CD4-positive, alpha-beta T cell (primary cell): Measurements from ENCODE around the gene CDH13. TPM values are rescaled to one million over a fixed set of nuclear protein-coding genes. Genes with fewer than 3 reads are reported as not detected.

Experiments used
- ATAC-seq: fragments of 200-7000 bp; cut with Tn5 transposase; one replicate; pipeline ENCODE4 v1.10.0; 2022; ENCODE audit warnings: mild to moderate bottlenecking; ENCODE audit not compliant: poor library complexity
- CTCF ChIA-PET: fragments of 350-600 bp; sonication (Branson Sonifier 250); formaldehyde crosslinking; loops from one replicate; lab custom pipeline; 2021; ENCODE audit warnings: antibody characterized with exemption, inconsistent platforms; lab: Charles Lee
- POLR2A ChIA-PET: fragments of 350-600 bp; sonication (Branson Sonifier 250); formaldehyde crosslinking; loops from one replicate; lab custom pipeline; 2021; ENCODE audit warnings: antibody characterized with exemption, inconsistent platforms; lab: Charles Lee
- DNase-seq, 14 experiments: peaks; one replicate each; pipeline ENCODE4 v3.0.0-alpha.2; 2013 to 2020; ENCODE audit warnings: mixed read lengths in 2 of 14
- H3K27ac ChIP-seq, 2 donors: one replicate each; pipeline versions ENCODE4 v1.5.1 to v1.7.0; 2013; ENCODE audit warnings: low read length in 2 of 2, low read depth in 1 of 2, mild to moderate bottlenecking in 1 of 2
- H3K27me3 ChIP-seq, 2 experiments: 1 replicate in 1 of 2; 2 replicates in 1 of 2; pipeline versions ENCODE4 v1.6.1 to v1.7.0; 2013; ENCODE audit warnings: low read length in 2 of 2, control low read depth in 1 of 2, mild to moderate bottlenecking in 1 of 2, moderate library complexity in 1 of 2; ENCODE audit not compliant: insufficient read depth in 2 of 2, control insufficient read depth in 1 of 2
- H3K36me3 ChIP-seq: one replicate; pipeline ENCODE4 v1.6.1; 2013; ENCODE audit warnings: low read length, control low read depth; ENCODE audit not compliant: insufficient read depth
- H3K4me1 ChIP-seq: one replicate; pipeline ENCODE4 v1.6.1; 2013; ENCODE audit warnings: low read length, control low read depth; ENCODE audit not compliant: insufficient read depth
- H3K4me3 ChIP-seq: one replicate; pipeline ENCODE4 v1.5.1; 2013; ENCODE audit warnings: mild to moderate bottlenecking, low read length, moderate library complexity
- H3K9me3 ChIP-seq, 2 experiments: 1 replicate in 1 of 2; 2 replicates in 1 of 2; pipeline versions ENCODE4 v1.6.1 to v1.7.0; 2013; ENCODE audit warnings: low read length in 2 of 2, mild to moderate bottlenecking in 2 of 2, control low read depth in 1 of 2, moderate library complexity in 1 of 2; ENCODE audit not compliant: control insufficient read depth in 1 of 2, insufficient read depth in 1 of 2
- H3K27ac Mint-ChIP-seq: one replicate; pipeline ENCODE4 v1.8.0; 2020; ENCODE audit warnings: mixed read lengths
- H3K27me3 Mint-ChIP-seq: one replicate; pipeline ENCODE4 v1.8.0; 2021; ENCODE audit warnings: mixed read lengths
- H3K36me3 Mint-ChIP-seq: one replicate; pipeline ENCODE4 v1.8.0; 2021; ENCODE audit warnings: low read depth, mixed read lengths
- H3K4me1 Mint-ChIP-seq: one replicate; pipeline ENCODE4 v1.8.0; 2021; ENCODE audit warnings: low read depth, mixed read lengths
- H3K4me3 Mint-ChIP-seq: one replicate; pipeline ENCODE4 v1.8.0; 2020; ENCODE audit warnings: mild to moderate bottlenecking, mixed read lengths
- H3K9me3 Mint-ChIP-seq: one replicate; pipeline ENCODE4 v1.8.0; 2020; ENCODE audit warnings: mixed read lengths
- CTCF ChIP-seq: fragments of 200-600 bp; IDR thresholded peaks from one replicate; pipeline ENCODE4 v1.8.0; 2022; ENCODE audit warnings: antibody characterized with exemption, mild to moderate bottlenecking
- intact Hi-C, 2 experiments: fragments of 100-400 bp; cut with DNase I in 1 of 2; cut with micrococcal nuclease in 1 of 2; formaldehyde crosslinking; loops; one replicate each; pipeline versions ENCODE4 v1.15.1 to v1.9.0; 2023 to 2025; cut with DNase I, micrococcal nuclease
- total RNA-seq, 174 experiments: library from RNA in 2 of 174; stranded (reverse) in 2 of 174; gene quantifications; one replicate each; pipeline ENCODE4 v1.2.3 and lab custom pipeline; 2021 to 2026

Gene CDH13
- total RNA-seq, 2 experiments from 2014 or later: not detected

GRCh38 chr16:83345846-83346640 is 719.3 kb downstream of the CDH13 start:
- Histone ChIP-seq H3K27ac (no peak overlapping the region), H3K36me3 (no peaks in the 10 kb centered on the region), H3K4me1 (no peaks in the 10 kb centered on the region), H3K9me3 (no peaks in the 10 kb centered on the region), H3K27me3 (peaks cover 0 to 4% of the 10 kb centered on the region in 2 experiments), H3K4me3 (no peak overlapping the region)
- no peak for DNase-seq
- Mint-ChIP-seq H3K27me3 (no peaks in the 10 kb centered on the region), H3K4me3 (no peak overlapping the region), H3K36me3 (no peaks in the 10 kb centered on the region), H3K4me1 (no peaks in the 10 kb centered on the region), H3K9me3 (no peaks in the 10 kb centered on the region), H3K27ac (no peak overlapping the region)
- ATAC-seq: no peak
- ChIA-PET CTCF (interaction anchor here (0.6 kb wide), 1 partner anchor 105 kb away, joined by 3 read pairs; no protein-coding TSS in a partner anchor), POLR2A (no interaction called here)
- intact Hi-C loops: no loop called here
- TF ChIP-seq CTCF: no peak

- H3K36me3 Mint-ChIP-seq: no peaks in the 10 kb centered on the region
- no peak for TF ChIP-seq CTCF
- H3K9me3 Mint-ChIP-seq: no peaks in the 10 kb centered on the region
- Histone ChIP-seq H3K4me1 (no peaks in the 10 kb centered on the region), H3K9me3 (no peaks in the 10 kb centered on the region), H3K27ac (no peak overlapping the region), H3K27me3 (peaks cover 0 to 3% of the 10 kb centered on the region in 2 experiments), H3K36me3 (no peaks in the 10 kb centered on the region), H3K4me3 (no peak overlapping the region)
- ChIA-PET CTCF (no interaction called here), POLR2A (no interaction called here)
- H3K27ac Mint-ChIP-seq: no peak overlapping the region
- no peak overlapping the region for H3K4me3 Mint-ChIP-seq
- no peaks in the 10 kb centered on the region for H3K27me3 Mint-ChIP-seq
- DNase-seq (no peak), ATAC-seq (no peak)
- H3K4me1 Mint-ChIP-seq: no peaks in the 10 kb centered on the region
- intact Hi-C loops: no loop called here
Measured at GRCh38 chr16:83348991-83349390, 722.2 kb downstream of the CDH13 start.

DNA sequence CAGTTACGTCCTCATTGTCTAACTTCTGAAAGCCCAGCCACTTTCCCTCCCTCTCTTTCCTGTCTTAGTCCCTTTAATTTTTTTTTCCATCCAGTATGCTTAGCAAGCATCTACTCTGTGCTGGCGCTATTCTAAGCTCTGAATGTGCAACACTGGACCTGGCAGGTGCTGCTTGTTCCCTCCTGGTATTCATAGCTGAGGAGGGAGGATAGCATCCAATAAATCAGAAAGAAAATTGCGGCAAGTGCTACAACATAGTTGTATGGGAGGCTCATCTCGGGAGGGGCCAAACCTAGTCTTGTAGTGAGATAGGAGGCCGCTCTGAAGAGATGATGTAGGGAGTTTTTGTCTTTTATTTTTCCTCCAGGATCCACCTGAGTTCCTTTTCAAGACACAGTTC is 723.7 kb downstream of the CDH13 start:
- DNase-seq (no peak), ATAC-seq (no peak)
- intact Hi-C loops: no loop called here
- Mint-ChIP-seq H3K36me3 (no peaks in the 10 kb centered on the region), H3K27me3 (no peaks in the 10 kb centered on the region), H3K4me3 (no peak overlapping the region), H3K9me3 (no peaks in the 10 kb centered on the region), H3K4me1 (no peaks in the 10 kb centered on the region), H3K27ac (no peak overlapping the region)
- POLR2A ChIA-PET: no interaction called here
- Histone ChIP-seq H3K36me3 (no peaks in the 10 kb centered on the region), H3K9me3 (no peaks in the 10 kb centered on the region), H3K27me3 (peaks cover 0 to 2% of the 10 kb centered on the region in 2 experiments), H3K4me3 (no peak overlapping the region), H3K4me1 (no peaks in the 10 kb centered on the region), H3K27ac (no peak overlapping the region)
- CTCF ChIA-PET: no interaction called here
- TF ChIP-seq CTCF: no peak
